Erythroblast (primary cell): ENCODE data around the gene PRODH2.

Source experiments
- GATA1 ChIP-seq: IDR thresholded peaks from 2 replicates; pipeline ENCODE4 v1.6.1; 2011; ENCODE audit warnings: low read depth, mild to moderate bottlenecking, control low read depth, low read length, moderate library complexity
- POLR2A ChIP-seq: IDR thresholded peaks from 2 replicates; pipeline ENCODE4 v1.6.1; 2011; ENCODE audit warnings: mild to moderate bottlenecking, low read length

GRCh38 chr19:35781650-35782049 lies 31.0 kb downstream of the PRODH2 start:
- no peak for TF ChIP-seq POLR2A
- TF ChIP-seq GATA1, result no peak
